H1 (cell line): ENCODE data around the gene GULP1. TPM values are rescaled to one million over a fixed set of nuclear protein-coding genes. Genes with fewer than 3 reads are reported as not detected.

Experiments used
- CTCF ChIA-PET: fragments of 300-600 bp; sonication (Branson Sonifier 250); formaldehyde crosslinking; loops from one replicate; lab custom pipeline; 2021; ENCODE audit not compliant: partially characterized antibody; lab: Charles Lee
- POLR2A ChIA-PET: fragments of 300-600 bp; sonication (Branson Sonifier 250); formaldehyde crosslinking; loops from one replicate; lab custom pipeline; 2021; ENCODE audit warnings: inconsistent platforms; ENCODE audit not compliant: partially characterized antibody; lab: Charles Lee
- DNase-seq, 2 experiments: peaks; one replicate each; pipeline versions ENCODE4 v3.0.0 to v3.0.0-alpha.2; 2010 to 2022; ENCODE audit warnings: low spot score in 2 of 2, low read depth in 1 of 2, mixed read lengths in 1 of 2
- FAIRE-seq: peaks from 2 replicates; lab custom pipeline; 2011; peaks lifted over from hg19 to GRCh38; lab: Jason Lieb, UNC
- H2AFZ ChIP-seq: 2 replicates; pipeline ENCODE4 v1.8.1; 2012; ENCODE audit warnings: low read length, inconsistent platforms
- H2AK5ac ChIP-seq: 2 replicates; pipeline ENCODE4 v1.6.1; 2013; ENCODE audit warnings: low read depth, low read length
- H2BK120ac ChIP-seq: replicated peaks from 2 replicates; pipeline ENCODE3; 2013; ENCODE audit warnings: low read depth, low read length, inconsistent platforms
- H2BK12ac ChIP-seq: 2 replicates; pipeline ENCODE4 v1.6.1; 2013; ENCODE audit warnings: low read depth, low read length
- H2BK15ac ChIP-seq: 2 replicates; pipeline ENCODE4 v1.6.1; 2013; ENCODE audit warnings: low read length
- H2BK20ac ChIP-seq: 2 replicates; pipeline ENCODE4 v1.6.1; 2013; ENCODE audit warnings: low read length
- H2BK5ac ChIP-seq: 2 replicates; pipeline ENCODE4 v1.6.1; 2013; ENCODE audit warnings: low read depth, low read length
- H3K14ac ChIP-seq: 2 replicates; pipeline ENCODE4 v1.6.1; 2013; ENCODE audit warnings: inconsistent platforms; ENCODE audit not compliant: insufficient read length
- H3K18ac ChIP-seq: 2 replicates; pipeline ENCODE4 v1.6.1; 2013; ENCODE audit warnings: low read length; ENCODE audit errors: extremely low read depth
- H3K23ac ChIP-seq: 2 replicates; pipeline ENCODE4 v1.6.1; 2013; ENCODE audit warnings: inconsistent platforms; ENCODE audit not compliant: insufficient read length
- H3K23me2 ChIP-seq: 2 replicates; pipeline ENCODE4 v1.6.1; 2013; ENCODE audit warnings: low read depth, low read length
- H3K27ac ChIP-seq: 2 replicates; pipeline ENCODE4 v1.6.1; 2011; ENCODE audit warnings: low read depth, low read length, inconsistent platforms
- H3K27me3 ChIP-seq, 4 experiments: replicated peaks in 1 of 4; 1 replicate in 1 of 4; 2 replicates in 3 of 4; pipeline versions ENCODE4 v1.6.1 to v1.8.1; 2011 to 2013; ENCODE audit warnings: low read length in 3 of 4, mild to moderate bottlenecking in 3 of 4, inconsistent platforms in 2 of 4, mixed read lengths in 2 of 4, moderate library complexity in 1 of 4; ENCODE audit not compliant: control insufficient read depth in 3 of 4, insufficient read depth in 3 of 4; ENCODE audit errors: extremely low read depth in 1 of 4
- H3K36me3 ChIP-seq, 4 experiments: 2 replicates each; pipeline versions ENCODE4 v1.6.1 to v1.8.1; 2011 to 2013; ENCODE audit warnings: mild to moderate bottlenecking in 4 of 4, low read length in 3 of 4, moderate library complexity in 2 of 4, control low read depth in 1 of 4, inconsistent platforms in 1 of 4; ENCODE audit not compliant: insufficient read depth in 4 of 4, control insufficient read depth in 2 of 4
- H3K4ac ChIP-seq: replicated peaks from 2 replicates; pipeline ENCODE3; 2013; ENCODE audit warnings: low read length, low read depth, mixed read lengths, inconsistent platforms; ENCODE audit not compliant: insufficient read length
- H3K4me1 ChIP-seq, 4 experiments: replicated peaks in 1 of 4; 1 replicate in 1 of 4; 2 replicates in 3 of 4; pipeline versions ENCODE4 v1.6.1 to v1.8.1; 2011 to 2013; ENCODE audit warnings: low read length in 3 of 4, inconsistent platforms in 2 of 4, mixed read lengths in 1 of 4; ENCODE audit not compliant: insufficient read depth in 4 of 4, control insufficient read depth in 3 of 4
- H3K4me2 ChIP-seq, 2 experiments: 2 replicates each; pipeline versions ENCODE4 v1.6.1 to v1.8.1; 2011 to 2013; ENCODE audit warnings: low read depth in 2 of 2, low read length in 2 of 2, control low read depth in 1 of 2, inconsistent platforms in 1 of 2, mild to moderate bottlenecking in 1 of 2; ENCODE audit not compliant: insufficient read depth in 1 of 2
- H3K4me3 ChIP-seq, 4 experiments: fragments of 200-600, 300-600 bp in 1 of 4; sonication (generic), shearing (Covaris generic), sonication (Bioruptor Twin) in 1 of 4; 2 replicates each; pipeline versions ENCODE4 v1.5.1 to v1.8.1; 2011 to 2016; ENCODE audit warnings: low read length in 4 of 4, low read depth in 3 of 4, control low read depth in 2 of 4, inconsistent platforms in 2 of 4, mild to moderate bottlenecking in 2 of 4, mixed read lengths in 1 of 4, moderate library complexity in 1 of 4; ENCODE audit not compliant: insufficient read depth in 2 of 4; ENCODE audit errors: extremely low read depth in 1 of 4
- H3K56ac ChIP-seq: replicated peaks from 2 replicates; pipeline ENCODE3; 2013; ENCODE audit warnings: low read depth, mild to moderate bottlenecking, mixed read lengths, low read length, inconsistent platforms; ENCODE audit not compliant: insufficient read length
- H3K79me1 ChIP-seq: 2 replicates; pipeline ENCODE4 v1.6.1; 2013; ENCODE audit warnings: low read depth, low read length, control low read depth
- H3K79me2 ChIP-seq, 2 experiments: 2 replicates each; pipeline versions ENCODE4 v1.6.1 to v1.8.1; 2012 to 2013; ENCODE audit warnings: low read length in 2 of 2, mild to moderate bottlenecking in 2 of 2, inconsistent platforms in 1 of 2; ENCODE audit not compliant: insufficient read depth in 2 of 2, control insufficient read depth in 1 of 2
- H3K9ac ChIP-seq, 4 experiments: replicated peaks in 1 of 4; 1 replicate in 1 of 4; 2 replicates in 3 of 4; pipeline versions ENCODE4 v1.6.1 to v1.8.1; 2011 to 2013; ENCODE audit warnings: low read depth in 3 of 4, low read length in 3 of 4, control low read depth in 2 of 4, mild to moderate bottlenecking in 2 of 4, moderate library complexity in 2 of 4, inconsistent platforms in 1 of 4; ENCODE audit errors: extremely low read depth in 1 of 4
- H3K9me3 ChIP-seq, 2 experiments: 2 replicates each; pipeline versions ENCODE4 v1.6.1 to v1.8.1; 2012 to 2013; ENCODE audit warnings: mild to moderate bottlenecking in 2 of 2, moderate library complexity in 2 of 2, control low read depth in 1 of 2, inconsistent platforms in 1 of 2, low read depth in 1 of 2, low read length in 1 of 2, mixed read lengths in 1 of 2; ENCODE audit not compliant: insufficient read depth in 2 of 2
- H4K20me1 ChIP-seq, 2 experiments: replicated peaks in 1 of 2; 2 replicates each; pipeline versions ENCODE3 to v1.8.1; 2011 to 2013; ENCODE audit warnings: inconsistent platforms in 2 of 2, low read length in 2 of 2, mild to moderate bottlenecking in 1 of 2; ENCODE audit not compliant: insufficient read depth in 2 of 2, control insufficient read depth in 1 of 2
- H4K5ac ChIP-seq: 2 replicates; pipeline ENCODE4 v1.6.1; 2013; ENCODE audit warnings: low read length, low read depth, mixed read lengths, inconsistent platforms; ENCODE audit not compliant: insufficient read length
- H4K8ac ChIP-seq: 2 replicates; pipeline ENCODE4 v1.8.0; 2013; ENCODE audit warnings: mild to moderate bottlenecking, moderate library complexity, low read length, inconsistent platforms; ENCODE audit not compliant: insufficient read depth; ENCODE audit errors: extremely low read depth
- H4K91ac ChIP-seq: replicated peaks from 2 replicates; pipeline ENCODE3; 2013; ENCODE audit warnings: low read length, mixed read lengths, inconsistent platforms; ENCODE audit not compliant: insufficient read length
- BCL11A ChIP-seq, 2 experiments: IDR thresholded peaks; one replicate each; pipeline ENCODE4 v1.6.1; 2011; ENCODE audit warnings: low read depth in 2 of 2, low read length in 2 of 2, mild to moderate bottlenecking in 2 of 2
- CBX8 ChIP-seq: fragments of 300-800, 300-1000 bp; sonication (generic); IDR thresholded peaks from 2 replicates; pipeline ENCODE4 v1.7.1; 2016; ENCODE audit warnings: low read depth, low read length, borderline replicate concordance
- EP300 ChIP-seq, 2 experiments: IDR thresholded peaks; 1 replicate in 1 of 2; 2 replicates in 1 of 2; pipeline ENCODE4 v1.6.1; 2011 to 2012; ENCODE audit warnings: low read depth in 2 of 2, low read length in 2 of 2, mild to moderate bottlenecking in 2 of 2, borderline replicate concordance in 1 of 2, inconsistent platforms in 1 of 2, moderate library complexity in 1 of 2
- HDAC2 ChIP-seq, 2 experiments: fragments of 300-600 bp in 1 of 2; sonication (generic) in 1 of 2; IDR thresholded peaks; 2 replicates each; pipeline ENCODE4 v1.6.1; 2011 to 2012; ENCODE audit warnings: low read depth in 2 of 2, low read length in 2 of 2, mild to moderate bottlenecking in 2 of 2, moderate library complexity in 2 of 2, borderline replicate concordance in 1 of 2, inconsistent platforms in 1 of 2
- KDM4A ChIP-seq: IDR thresholded peaks from one replicate; pipeline ENCODE4 v1.7.1; 2012; ENCODE audit warnings: low read depth, mild to moderate bottlenecking, moderate library complexity, low read length, inconsistent platforms; ENCODE audit not compliant: severe bottlenecking
- POLR2AphosphoS5 ChIP-seq: IDR thresholded peaks from 2 replicates; pipeline ENCODE4 v1.6.1; 2011; ENCODE audit warnings: low read depth, low read length
- RNF2 ChIP-seq: fragments of 200-900, 300-1000 bp; sonication (generic); IDR thresholded peaks from 2 replicates; pipeline ENCODE4 v1.7.1; 2016; ENCODE audit warnings: borderline replicate concordance, low read depth, mild to moderate bottlenecking, antibody characterized with exemption, low read length; ENCODE audit not compliant: poor library complexity, severe bottlenecking; ENCODE audit errors: missing control alignments
- SRF ChIP-seq: IDR thresholded peaks from 2 replicates; pipeline ENCODE4 v1.6.1; 2011; ENCODE audit warnings: mild to moderate bottlenecking, low read depth, low read length, moderate library complexity
- TBP ChIP-seq: IDR thresholded peaks from 2 replicates; pipeline ENCODE4 v1.6.1; 2011; ENCODE audit warnings: low read depth, low read length, improper control_type of control experiment
- WGBS, 2 experiments: shearing (Covaris generic) in 1 of 2; methylation state at CpG; one replicate each; pipeline versions ENCODE4 v1.1.6 to v1.1.7; 2013 to 2015; ENCODE audit warnings: low lambda C conversion rate in 2 of 2, mixed read lengths in 2 of 2, inconsistent platforms in 1 of 2, low coverage in 1 of 2, missing lambda C conversion rate in 1 of 2; ENCODE audit not compliant: insufficient replicate concordance in 2 of 2, insufficient coverage in 1 of 2, insufficient read length in 1 of 2; ENCODE audit errors: extremely low coverage in 1 of 2, missing lambda C conversion rate in 1 of 2; 5-methylcytosine and 5-hydroxymethylcytosine counted together
- polyA plus RNA-seq, 7 experiments: library from polyadenylated mRNA; depleted of rRNA in 3 of 7; stranded (reverse) in 5 of 7; unstranded in 2 of 7; fragments of >200 nt in 5 of 7; fragments of 200-250 nt in 2 of 7; gene quantifications; 1 replicate in 5 of 7; 2 replicates in 1 of 7; 4 replicates in 1 of 7; pipeline versions ENCODE4 v1.2.1 to v1.2.3, GENCODE V29; 2011 to 2013; ENCODE audit warnings: missing spikeins in 2 of 7, mixed read lengths in 2 of 7
- total RNA-seq: library from RNA; stranded (reverse); fragmentation: NEBNext Ultra II Directional; extraction: Animal tissue kit (Norgen Biotek cat#: 25700); gene quantifications from 2 replicates; pipeline ENCODE4 v1.2.1, GENCODE V29; 2021

Gene GULP1
- total and polyA plus RNA-seq, 2 of the 8 experiments (the other 6 are each of a cell fraction or from before 2014, with no cell fraction given), result 69.7 to 139 TPM

DNA sequence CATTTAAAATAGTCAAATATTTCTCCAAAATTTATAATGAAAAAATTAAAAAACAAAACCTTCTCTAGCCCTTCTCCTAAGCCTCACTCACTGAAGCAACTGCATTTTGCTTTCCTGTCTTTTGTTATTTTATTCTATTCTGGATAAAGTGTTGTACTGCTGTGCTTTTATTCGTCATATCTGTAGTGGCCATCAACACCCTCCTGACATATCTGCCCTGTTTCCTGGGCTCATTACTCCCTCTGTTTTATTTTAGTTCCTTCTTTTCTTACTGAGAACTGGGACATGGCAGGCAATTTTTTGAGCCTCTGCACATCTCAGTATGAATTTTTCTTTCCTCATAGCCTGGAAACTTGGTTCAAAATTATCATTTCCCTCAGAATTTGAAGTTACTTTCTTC is 224.2 kb downstream of the GULP1 start:
- no peaks in the 10 kb centered on the region for H3K23me2 ChIP-seq
- no peak overlapping the region for H3K23ac ChIP-seq
- H3K4me2 ChIP-seq, result no peak overlapping the region
- DNase-seq, result no peak
- peaks cover 0 to 9% (median 5%) of the 10 kb centered on the region in 4 experiments; a peak in 4 of 7 replicates for H3K4me1 ChIP-seq
- no peaks in the 10 kb centered on the region for H4K20me1 ChIP-seq
- H3K79me2 ChIP-seq, result peaks cover 0 to 40% of the 10 kb centered on the region in 2 experiments; a peak in 2 of 4 replicates
- no peak for TF ChIP-seq SRF
- no peak for TF ChIP-seq KDM4A
- TF ChIP-seq RNF2, result no peak
- TF ChIP-seq HDAC2 (IDR thresholded peaks at IDR 0.05; ENCODE audit: borderline replicate concordance in 1 of 2, low read depth in 2 of 2, low read length in 2 of 2), result no peak
- no peak for TF ChIP-seq POLR2AphosphoS5
- TF ChIP-seq EP300 (IDR thresholded peaks at IDR 0.05; ENCODE audit: borderline replicate concordance in 1 of 2, low read depth in 2 of 2, low read length in 2 of 2), result no peak
- no peak for TF ChIP-seq CBX8
- TF ChIP-seq BCL11A (IDR thresholded peaks at IDR 0.05; ENCODE audit: low read depth in 2 of 2, low read length in 2 of 2), result no peak
- no peak for TF ChIP-seq TBP
- TF ChIP-seq, all 59 proteins: peak for 0
- H4K91ac ChIP-seq, result no peak overlapping the region
- H3K27me3 ChIP-seq, result no peaks in the 10 kb centered on the region
- no peaks in the 10 kb centered on the region for H3K79me1 ChIP-seq
- POLR2A ChIA-PET, result no interaction called here
- H3K4me3 ChIP-seq, result no peak overlapping the region
- no peak for FAIRE-seq
- no peak overlapping the region for H2BK5ac ChIP-seq
- no peak overlapping the region for H3K4ac ChIP-seq
- WGBS, 2 experiments, result 72% methylated on average over 1 of the region's 1 CpG; no CpG with 5 or more reads in 1 of the 2 experiments
- no peak overlapping the region for H4K5ac ChIP-seq
- H2BK12ac ChIP-seq, result no peak overlapping the region
- H3K9me3 ChIP-seq, result no peaks in the 10 kb centered on the region
- no peak overlapping the region for H2AK5ac ChIP-seq
- no peak overlapping the region for H3K27ac ChIP-seq
- no peak overlapping the region for H3K18ac ChIP-seq
- H3K14ac ChIP-seq, result no peak overlapping the region
- H3K36me3 ChIP-seq, result no peaks in the 10 kb centered on the region
- no peak overlapping the region for H2AFZ ChIP-seq
- CTCF ChIA-PET, result no interaction called here
- H2BK20ac ChIP-seq, result no peak overlapping the region
- H2BK120ac ChIP-seq, result no peak overlapping the region
- no peak overlapping the region for H3K56ac ChIP-seq
- no peak overlapping the region for H2BK15ac ChIP-seq
- no peak overlapping the region for H3K9ac ChIP-seq
- H4K8ac ChIP-seq, result no peak overlapping the region
